Germinal center (tissue), 1 donor: Measurements from ENCODE around the gene PRPF6.

Experiments
- DNase-seq: peaks from one replicate; pipeline ENCODE4 v3.0.0; 2012; ENCODE audit warnings: mixed read lengths, low spot score

Gene PRPF6

DNA sequence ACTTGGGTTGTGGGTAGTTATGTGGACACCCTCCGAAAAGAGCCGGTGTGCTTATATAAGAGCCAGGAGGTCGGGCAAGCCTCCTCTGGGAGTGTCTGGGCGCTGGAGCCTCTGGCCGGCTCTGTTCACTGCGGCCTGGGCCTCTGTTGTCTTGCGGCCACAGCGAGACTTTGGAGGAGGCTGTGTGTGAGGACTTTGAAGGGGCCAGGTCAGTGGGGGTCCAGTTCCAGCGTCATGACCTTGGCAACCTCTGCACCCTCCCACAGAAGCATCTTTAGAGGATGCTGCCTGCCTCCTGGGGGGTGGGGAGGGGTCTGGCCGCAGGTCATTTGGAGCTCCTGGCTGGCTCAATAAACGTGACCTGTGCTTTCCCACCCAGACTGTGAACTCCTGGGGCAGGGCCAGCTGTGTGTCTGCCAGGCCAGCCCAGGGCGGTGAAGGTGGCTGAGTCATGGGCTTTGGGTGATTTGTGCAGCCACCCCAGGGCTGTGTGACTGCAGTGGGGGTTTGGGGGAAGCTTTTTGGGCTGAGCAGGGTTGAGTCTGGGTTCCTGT is 83.3 kb downstream of the PRPF6 start:
- DNase-seq = no peak

DNA sequence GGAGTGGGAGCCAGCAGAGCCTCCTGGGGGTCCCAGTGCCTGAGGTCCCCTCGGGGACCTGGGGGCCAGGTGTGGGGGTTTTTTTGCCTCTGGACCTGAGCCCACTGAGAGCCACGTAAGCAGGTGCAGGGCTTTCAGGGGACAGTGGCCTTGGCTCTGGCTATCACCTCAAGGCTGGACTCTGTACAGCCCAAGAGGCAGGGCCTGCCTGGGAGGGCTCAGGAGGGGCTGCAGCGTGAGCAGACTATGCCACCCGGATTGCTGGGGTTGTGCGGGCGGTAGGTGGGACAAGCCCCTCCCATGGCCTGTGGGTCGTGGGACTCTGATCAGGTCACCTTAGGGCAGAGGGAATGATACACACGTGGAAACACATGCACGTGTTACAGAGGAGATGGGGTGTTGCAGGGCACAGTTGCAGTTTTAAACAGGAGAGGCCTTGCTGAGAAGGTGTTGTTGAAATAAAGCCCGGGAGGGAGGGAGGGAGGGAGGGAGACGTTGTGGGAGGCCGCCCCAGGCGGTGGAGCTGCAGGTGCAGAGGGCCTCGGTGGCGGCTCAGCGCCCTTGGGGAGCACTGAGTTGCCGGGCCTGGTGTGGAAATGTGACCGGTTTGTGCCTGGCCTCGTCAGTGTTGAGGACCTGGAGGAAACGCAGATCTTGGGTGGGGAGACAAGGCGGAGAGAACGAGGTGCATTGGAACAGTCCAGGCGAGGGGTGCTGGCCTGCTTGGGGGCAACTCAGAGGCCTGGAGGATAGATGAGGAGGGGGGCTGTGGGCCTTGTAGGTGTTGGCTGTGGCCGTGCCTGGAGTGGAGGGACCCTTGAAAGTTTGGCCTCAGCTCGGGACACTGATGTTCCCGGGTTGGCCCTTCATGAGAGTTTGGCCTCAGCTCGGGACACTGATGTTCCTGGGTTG is 84.4 kb downstream of the PRPF6 start:
- DNase-seq = peak; percentile 36

DNA sequence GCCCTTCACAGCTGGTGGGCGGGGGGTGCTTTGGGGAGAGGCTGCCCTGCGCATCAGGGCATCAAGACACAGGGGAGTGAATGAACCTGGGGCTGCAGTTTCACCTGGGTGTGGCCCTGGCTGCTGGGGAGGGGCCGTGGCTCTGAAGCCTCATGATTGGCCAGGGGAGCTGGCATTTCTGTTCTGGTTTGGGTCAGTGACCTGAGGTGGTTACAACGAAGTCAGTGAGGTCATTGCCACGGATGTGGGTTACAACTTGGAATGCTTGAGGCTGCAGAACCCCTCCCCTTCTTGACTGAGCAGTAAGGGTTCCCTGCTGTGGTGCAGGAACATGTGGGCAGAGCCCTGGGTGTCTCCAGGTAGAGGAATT is 85.0 kb downstream of the PRPF6 start:
- DNase-seq = no peak

DNA sequence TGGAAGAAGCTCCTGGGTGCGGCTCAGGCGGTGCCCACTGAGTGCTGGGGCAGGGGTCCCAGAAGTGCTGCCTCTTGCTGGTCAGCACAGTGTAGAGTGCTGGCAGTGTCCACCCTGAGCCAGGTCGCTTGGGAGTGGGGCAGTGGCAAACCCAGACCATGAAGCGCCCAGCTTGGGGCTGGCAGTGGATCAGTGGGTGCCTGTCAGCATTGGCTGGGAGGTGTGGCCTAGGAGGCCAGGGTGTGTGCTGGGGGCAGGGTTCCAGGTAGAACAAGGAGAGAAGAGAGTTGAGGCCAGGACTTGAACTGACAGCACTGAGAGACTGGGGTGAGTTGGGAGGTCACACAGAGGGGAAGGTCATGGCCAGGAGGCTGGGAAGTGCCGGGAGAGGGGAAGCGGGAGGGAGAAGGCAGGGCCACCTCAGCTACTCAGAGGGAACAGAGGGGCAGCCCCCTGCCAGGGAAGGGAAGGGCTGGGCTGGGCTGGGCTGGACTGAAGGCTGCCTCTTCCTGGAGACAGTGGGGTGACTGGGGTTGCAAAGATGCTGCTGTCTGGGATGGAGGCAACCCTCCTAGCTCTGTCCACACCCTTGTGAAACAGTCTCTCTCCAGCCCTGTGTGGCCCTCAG is 86.2 kb downstream of the PRPF6 start:
- no peak for DNase-seq

DNA sequence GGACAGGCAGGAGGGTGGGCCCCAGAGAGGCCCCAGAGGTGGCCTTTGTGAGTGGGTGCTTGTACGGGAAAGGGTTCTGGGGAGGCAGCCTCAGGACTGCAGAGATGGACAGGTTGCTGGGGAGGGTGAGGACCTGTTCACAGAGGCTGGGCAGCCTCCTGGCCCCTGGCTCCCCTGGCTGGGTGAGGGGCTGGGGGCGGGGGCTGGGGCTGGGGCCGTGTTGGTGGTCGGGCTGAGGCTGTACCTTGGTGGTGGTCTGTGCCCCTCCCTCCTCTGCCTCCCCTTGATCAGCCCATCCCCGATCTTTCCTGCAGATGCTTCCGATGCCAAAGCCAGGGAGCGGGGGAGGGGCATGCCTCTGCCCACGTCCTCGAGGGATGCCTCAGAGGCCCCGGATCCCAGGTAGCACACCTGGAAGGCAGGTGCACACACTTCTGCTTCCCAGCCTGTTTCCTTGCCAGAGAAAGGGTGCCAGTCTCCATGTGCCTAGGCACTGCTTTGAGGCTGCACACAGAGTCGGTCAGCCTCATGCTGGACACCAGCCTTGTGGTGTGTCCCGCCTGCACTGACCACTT is 86.9 kb downstream of the PRPF6 start:
- no peak for DNase-seq

DNA sequence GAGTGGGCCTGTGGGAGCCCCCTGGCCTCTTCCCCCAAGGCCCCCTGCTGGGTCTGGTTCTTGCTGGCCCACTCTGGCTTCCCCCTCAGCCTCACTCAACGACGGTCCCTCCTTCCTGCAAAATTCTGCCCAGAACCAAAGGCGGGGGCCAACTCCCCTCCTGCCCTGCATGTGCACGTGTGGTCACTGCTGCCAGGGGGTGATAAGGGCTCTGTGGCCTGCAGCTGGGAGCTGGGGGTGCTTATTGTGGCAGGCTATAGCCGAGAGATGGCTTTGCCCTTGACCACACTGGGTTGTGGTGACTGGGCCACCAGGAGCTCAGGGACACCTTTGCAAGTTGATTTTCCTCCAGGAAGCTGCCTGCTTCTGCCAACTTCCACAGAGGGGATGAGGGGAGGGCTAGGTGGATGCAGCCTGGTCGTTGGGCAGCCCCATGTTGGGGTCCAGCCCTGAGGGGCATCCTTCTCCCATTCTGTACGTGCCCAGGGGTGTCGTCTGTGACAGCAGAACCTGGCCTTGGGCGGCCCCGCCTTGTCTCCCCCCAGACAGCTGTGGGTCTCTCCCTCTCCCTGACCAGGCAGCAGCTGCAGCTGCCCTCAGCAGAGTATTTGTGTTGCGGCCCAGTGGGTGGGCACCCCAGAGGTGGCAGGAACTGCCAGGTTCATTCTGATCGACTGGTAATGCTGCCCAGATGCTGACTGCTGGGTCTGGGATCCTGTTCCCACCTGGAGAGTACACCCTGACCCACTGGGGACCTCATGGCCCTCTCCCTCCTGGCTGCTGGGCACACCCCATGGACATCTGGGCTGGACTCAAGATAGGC is 87.7 kb downstream of the PRPF6 start:
- no peak for DNase-seq

DNA sequence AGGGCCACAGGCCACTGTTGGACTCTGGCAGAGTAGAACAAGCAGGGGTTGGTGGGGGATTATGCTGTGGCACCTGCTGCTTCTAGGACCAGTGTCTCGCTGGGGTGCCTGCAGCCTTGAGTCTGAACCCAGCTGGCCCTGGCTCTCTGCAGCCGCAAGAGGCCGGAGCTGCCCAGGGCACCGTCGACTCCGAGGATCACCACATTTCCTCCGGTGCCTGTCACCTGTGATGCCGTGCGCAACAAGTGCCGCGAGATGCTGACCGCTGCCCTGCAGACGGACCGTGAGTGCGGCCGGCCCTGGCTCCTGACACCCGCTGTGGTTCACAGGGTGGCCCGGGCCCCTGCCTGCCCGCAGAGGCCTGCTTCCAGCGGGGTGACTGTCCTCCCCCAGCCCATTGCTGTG is 88.3 kb downstream of the PRPF6 start:
- no peak for DNase-seq

DNA sequence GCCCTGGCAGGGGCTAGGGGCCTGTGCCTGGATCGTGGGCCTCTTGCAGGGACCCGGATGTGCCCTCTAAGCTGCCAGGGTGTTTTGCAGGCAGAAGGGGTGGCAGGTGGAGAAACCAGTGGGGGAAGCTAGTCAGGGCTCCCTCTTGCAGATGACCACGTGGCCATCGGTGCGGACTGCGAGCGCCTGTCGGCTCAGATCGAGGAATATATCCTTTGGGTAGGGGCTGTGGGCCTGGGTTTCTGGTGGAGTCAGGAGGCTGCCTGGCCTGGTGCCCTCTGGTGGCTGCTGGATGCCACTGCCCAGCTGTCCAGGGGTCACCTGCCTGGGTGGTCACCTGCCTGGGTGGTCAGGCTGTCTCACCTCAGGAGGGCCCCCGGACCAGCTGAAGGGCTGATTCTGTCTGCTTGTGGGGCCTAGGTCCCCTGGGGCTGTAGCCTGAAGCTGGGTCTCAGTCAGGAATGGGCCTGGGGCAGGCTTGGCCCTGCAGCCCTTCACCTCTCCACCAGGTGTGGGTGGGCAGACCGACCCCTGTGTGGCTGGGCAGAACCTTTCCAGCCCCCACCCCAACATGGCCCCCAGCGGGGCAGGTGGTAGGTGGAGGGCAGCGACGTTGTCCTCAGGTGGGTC is 88.8 kb downstream of the PRPF6 start:
- DNase-seq = peak; percentile 58

DNA sequence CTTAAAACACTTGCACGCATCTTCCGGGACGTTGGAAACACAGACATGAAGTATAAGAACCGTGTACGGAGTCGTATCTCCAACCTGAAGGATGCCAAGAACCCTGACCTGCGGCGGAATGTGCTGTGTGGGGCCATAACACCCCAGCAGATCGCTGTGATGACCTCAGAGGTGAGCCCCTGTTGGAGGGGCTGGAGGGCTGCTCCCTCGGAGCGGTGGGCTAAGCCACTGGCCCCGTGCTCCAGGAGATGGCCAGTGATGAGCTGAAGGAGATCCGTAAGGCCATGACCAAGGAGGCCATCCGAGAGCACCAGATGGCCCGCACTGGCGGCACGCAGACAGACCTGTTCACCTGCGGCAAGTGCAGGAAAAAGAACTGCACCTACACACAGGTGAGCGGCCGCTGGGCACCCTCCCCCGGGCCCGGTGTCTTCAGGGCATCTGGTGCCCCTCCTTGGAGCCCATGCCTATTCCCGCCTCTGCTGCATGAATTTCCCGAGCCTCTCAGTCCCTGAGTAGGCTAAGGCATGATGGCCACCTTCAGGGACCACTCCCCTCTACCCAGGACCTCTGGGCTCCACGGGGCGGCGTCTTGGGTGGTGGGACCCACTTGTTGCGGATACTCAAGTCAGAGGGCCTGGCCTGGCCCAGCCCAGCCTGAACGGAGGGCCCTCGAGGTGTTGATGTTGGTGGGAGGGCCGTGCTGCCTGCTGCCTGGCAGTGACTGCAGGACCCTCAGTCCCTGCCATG is 89.5 kb downstream of the PRPF6 start:
- DNase-seq = no peak

DNA sequence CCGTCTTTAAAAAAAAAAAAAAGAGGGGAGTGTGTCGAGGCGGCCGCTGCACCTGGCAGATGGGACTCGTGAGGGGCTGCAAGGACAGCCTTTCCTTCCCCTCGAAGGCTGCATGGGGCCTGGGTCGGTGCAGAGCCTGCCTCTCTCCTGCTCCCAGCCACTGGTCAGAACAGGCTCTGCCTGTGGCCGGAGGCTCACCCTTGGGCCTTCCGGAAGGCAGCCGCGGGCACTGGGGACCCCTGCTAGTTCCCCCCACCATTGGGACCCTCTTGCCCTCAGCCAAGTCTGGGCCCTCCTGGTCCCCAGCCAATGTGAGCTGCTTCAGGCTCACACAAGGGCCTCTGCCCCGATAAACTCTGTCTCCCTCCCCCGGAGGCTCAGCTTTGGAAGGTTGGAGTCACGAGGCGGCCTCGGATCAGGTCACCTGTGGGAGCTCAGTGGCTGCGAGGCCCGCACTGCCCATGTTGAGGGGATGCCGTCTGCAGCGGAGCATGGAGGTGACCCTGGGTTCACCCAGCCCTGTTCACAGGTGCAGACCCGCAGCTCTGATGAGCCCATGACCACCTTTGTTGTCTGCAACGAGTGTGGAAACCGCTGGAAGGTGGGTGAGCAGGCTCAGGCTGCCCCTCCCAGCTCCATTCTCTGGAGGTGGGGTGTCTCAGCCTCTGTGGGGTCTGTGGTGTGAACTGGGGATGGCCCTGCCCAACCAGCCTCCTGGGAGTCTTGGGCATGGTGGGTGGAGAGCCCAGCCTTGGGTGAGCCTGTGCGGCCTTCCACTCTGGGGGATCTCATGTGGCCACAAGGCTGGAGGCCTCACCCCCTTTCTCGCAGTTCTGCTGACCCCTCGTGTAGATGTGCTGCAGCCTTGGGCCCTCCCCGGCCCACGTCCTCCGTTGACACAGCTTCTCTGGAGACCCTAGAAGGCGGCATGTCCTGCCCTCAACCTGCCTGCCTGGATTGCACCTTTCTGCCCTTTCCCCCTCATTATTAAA is 90.7 kb downstream of the PRPF6 start:
- DNase-seq = no peak

DNA sequence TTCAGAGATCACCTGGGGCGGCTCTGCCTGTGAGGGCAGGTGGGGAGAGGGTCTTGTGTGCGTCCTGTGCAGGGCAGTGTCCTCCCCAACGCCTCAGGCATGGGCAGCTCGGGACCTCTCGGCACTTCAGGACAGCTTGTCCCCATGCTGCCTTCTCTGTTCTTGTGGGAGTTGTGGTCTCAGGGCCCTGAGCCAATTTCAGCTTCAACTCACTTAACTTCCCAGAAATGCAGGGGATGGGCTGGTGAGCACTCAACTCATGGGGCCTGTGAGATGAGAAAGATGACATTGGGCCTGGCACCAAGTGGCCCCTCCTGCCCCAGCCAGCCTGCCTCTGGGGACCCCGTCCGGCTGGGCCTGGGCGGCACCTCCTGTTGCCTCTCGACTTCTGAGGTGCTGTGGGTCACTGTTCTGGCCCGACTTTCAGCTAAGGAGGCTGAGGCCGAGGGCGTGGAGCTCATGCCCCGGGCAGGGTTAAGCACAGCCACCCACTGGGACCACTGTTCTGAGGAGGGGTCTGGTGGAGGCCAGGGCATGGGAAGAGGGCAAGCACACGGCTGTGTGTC is 91.6 kb downstream of the PRPF6 start:
- DNase-seq = no peak

DNA sequence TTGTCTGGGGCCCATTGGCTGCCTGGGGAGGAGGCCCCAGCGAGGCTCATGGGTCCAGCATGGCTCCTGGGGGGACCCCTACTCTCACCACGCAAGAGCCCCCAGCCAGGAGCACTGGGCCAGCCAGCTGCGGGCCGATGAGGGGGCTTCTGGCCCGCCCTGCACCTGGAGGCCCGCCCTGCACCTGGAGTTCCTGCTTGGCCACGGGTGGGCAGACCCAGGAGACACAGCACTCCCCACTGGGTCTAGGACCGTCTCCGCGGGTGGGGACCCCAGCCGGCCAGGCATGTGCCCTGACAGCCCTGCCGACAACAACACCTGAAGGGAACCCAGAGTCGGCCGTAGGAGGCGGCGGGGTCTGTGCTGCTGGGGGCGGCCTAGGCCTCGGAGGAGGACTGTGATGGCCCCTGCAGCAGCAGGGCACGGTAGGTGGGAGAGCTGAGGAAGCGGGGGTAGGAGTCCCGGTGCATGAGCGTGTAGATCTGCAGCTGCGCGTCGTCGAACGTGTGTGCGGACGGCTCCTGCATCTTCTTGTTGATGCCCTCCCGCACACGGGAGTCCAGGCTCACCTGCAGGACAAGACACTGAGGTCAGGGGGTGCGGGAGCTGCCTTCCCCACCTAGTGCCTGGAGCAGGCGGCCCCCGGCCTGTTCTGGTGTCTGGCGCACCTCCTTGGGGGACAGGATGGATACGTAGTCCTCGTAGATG is 92.7 kb downstream of the PRPF6 start:
- no peak for DNase-seq

DNA sequence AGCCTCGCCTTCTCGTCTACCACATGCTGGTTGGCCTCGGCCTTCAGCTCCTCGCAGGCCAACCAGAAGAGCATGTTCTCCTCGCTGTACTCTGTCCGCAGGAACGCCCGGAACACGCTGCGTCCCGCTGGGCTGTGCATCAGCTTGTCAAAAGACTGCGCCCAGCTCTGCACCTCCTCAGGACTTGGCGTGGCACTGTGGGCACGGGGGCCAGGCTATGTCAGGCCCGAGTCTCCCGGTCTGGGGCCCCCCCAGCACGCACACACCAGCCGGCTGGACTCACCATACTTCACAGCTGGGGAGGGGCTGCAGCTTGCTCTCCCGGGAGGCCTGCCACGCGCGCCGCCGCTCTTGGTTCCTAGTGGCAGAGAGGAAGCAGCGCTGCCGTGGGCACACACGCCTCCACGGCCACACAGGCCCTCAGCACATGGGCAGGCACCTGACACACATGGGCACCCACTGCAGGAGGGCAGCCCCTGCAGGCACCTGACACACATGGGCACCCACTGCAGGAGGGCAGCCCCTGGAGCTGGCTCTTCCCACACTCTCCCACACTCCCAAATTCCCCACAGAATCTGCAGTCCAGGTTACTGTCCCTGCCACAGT is 93.4 kb downstream of the PRPF6 start:
- no peak for DNase-seq

DNA sequence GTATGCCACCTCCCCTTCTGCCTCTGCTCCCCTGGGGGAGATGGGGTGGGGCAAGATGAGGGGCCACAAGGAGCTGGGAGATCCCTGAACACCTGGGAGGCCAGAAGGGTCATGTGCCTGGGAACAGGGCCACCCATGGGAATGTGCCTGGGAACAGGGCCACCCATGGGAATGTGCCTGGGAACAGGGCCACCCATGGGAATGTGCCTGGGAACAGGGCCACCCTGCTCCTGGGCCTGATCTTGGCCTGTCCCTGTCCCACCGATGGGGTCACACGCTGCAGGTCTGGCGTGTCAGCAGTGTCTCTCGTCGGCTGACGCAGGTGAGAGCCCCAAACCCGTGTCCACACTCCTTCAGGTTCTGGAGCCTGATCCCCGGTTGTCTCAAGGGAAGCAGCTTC is 94.0 kb downstream of the PRPF6 start:
- DNase-seq = no peak

DNA sequence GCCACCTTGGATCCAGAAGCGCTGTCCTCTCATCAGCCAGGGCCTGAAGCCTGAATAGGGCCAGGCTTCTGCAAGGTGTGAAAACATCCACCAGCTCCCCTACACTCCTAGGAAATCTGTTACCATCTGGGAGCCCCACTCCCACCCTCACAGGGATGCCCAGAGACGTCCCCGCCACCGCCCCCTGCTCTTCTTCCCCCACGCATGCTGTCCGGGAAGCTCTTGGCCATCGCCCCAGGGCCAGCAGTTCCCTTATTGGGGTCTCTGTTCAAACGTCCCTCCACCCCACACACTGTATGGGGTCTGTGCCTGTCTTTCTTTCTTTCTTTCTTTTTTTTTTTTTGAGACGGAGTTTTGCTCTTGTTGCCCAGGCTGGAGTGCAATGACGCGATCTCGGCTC is 94.6 kb downstream of the PRPF6 start:
- DNase-seq = no peak

DNA sequence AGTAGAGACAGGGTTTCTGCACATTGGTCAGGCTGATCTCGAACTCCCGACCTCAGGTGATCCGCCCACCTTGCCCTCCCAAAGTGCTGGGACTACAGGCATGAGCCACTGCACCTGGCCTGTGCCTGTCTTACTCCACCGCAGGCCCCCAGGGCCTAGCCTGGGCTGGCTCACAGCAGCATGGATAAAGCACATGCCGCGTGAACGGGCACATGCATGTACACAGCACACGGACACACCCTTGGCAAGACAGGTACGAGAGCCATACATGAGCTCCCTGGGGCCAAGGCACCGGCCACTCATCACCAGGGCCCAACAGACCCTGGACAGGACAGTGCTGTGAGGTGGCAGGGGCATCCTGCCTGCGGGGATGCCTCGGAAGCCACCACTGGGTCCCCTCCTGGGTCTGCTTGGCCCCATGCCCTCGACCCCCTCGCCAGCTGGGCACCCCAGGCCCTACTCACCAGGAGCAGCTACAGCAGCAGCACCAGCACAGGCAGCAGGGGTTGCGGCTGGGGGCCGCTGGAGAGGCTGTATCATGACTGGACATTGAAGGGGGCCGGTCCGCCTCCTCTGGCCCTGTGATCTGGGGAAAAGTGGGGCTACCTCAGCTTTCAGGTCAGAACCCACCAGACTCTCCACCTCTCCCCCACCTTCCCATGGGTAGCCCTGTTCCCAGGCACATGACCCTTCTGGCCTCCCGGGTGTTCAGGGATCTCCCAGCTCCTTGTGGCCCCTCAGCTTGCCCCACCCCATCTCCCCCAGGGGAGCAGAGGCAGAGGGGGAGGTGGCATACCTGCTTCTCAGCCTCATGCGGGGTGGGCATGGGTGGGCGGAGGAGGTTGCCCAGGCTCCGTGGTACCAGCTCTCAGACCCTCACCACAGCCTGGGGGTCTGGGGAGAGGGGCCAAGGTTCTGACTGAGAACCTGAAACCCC is 95.4 kb downstream of the PRPF6 start:
- no peak for DNase-seq

DNA sequence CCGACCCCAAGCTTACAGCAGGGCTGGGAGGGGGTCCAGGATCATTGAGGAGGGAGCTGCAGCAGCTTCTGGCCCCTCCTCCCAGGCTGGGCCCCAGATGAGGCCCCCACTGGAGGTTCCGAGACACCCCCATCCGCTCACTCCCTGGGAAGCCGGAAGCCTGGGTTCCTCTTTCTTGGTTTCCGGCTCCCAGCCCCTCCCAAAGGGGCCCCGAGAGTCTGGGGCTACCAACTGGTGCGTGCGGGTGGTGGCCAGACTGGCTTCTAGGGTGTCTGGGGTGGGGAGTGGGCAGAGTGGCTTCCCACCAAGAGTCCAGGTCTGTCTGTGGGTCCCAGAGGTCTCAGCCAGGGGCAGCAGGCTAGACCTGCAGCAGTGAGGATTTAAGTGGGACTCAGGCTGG is 96.2 kb downstream of the PRPF6 start:
- DNase-seq = peak; percentile 68
